Activated B cell treated with CpG ODN at 0.5 μM for 24 hours (primary cell): ENCODE data around the gene CDK15. TPM values are rescaled to one million over a fixed set of nuclear protein-coding genes. Genes with fewer than 3 reads are reported as not detected.

Experiments
- ATAC-seq: fragments of 200-7000 bp; cut with Tn5 transposase; one replicate; pipeline ENCODE4 v1.10.0; 2021; ENCODE audit warnings: low read depth, mild to moderate bottlenecking, moderate library complexity
- CTCF ChIA-PET: fragments of 350-600 bp; sonication (Branson Sonifier 250); formaldehyde crosslinking; loops from one replicate; lab custom pipeline; 2021; ENCODE audit warnings: antibody characterized with exemption; lab: Charles Lee
- POLR2A ChIA-PET: fragments of 350-600 bp; sonication (Branson Sonifier 250); formaldehyde crosslinking; loops from one replicate; lab custom pipeline; 2021; ENCODE audit warnings: antibody characterized with exemption; lab: Charles Lee
- DNase-seq: peaks from one replicate; pipeline ENCODE4 v3.0.0; 2022
- H3K27ac Mint-ChIP-seq: one replicate; pipeline ENCODE4 v1.8.0; 2020; ENCODE audit warnings: mixed read lengths
- H3K27me3 Mint-ChIP-seq: one replicate; pipeline ENCODE4 v1.8.0; 2021; ENCODE audit warnings: mixed read lengths
- H3K36me3 Mint-ChIP-seq: one replicate; pipeline ENCODE4 v1.8.0; 2021; ENCODE audit warnings: low read depth, mixed read lengths
- H3K4me1 Mint-ChIP-seq: one replicate; pipeline ENCODE4 v1.8.0; 2021; ENCODE audit warnings: mixed read lengths
- H3K4me3 Mint-ChIP-seq: one replicate; pipeline ENCODE4 v1.8.0; 2020; ENCODE audit warnings: mild to moderate bottlenecking, mixed read lengths
- H3K9me3 Mint-ChIP-seq: one replicate; pipeline ENCODE4 v1.8.0; 2020; ENCODE audit warnings: mixed read lengths
- intact Hi-C: fragments of 100-400 bp; cut with micrococcal nuclease; formaldehyde crosslinking; loops from one replicate; pipeline ENCODE4 v1.15.1; 2024
- total RNA-seq: library from RNA; stranded (reverse); gene quantifications from 2 replicates; pipeline ENCODE4 v1.2.3, GENCODE V29; 2022
- TF ChIP-seq, protein P1 (sequence below): fragments of 200-600 bp; IDR thresholded peaks from one replicate; pipeline ENCODE4 v1.8.0; 2022; ENCODE audit warnings: antibody characterized with exemption, mild to moderate bottlenecking

The CDK15 gene
- total RNA-seq, 1 donor from 2014 or later = not detected

DNA sequence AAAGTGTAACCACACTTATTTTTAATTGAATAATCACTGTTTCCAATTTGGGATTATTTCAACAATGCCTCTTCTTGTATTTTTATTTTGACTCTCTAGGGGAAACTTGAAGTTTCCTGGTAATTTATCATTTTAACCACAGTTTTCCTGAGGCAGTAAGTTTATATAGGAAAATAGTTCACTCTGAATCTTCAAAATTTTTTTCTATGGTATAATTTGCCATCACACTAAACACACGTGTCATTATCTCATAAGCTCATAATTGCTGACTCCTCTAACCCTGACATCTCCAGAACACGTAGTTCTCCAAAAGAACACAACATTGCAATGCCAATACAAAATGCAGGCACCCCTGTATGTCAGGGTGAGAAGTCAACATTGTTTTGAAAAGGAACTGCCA lies 125.1 kb downstream of the CDK15 start:
- Mint-ChIP-seq H3K4me3 (no peak overlapping the region), H3K9me3 (peaks cover 5% of the 10 kb centered on the region), H3K4me1 (no peaks in the 10 kb centered on the region), H3K27me3 (peaks cover 14% of the 10 kb centered on the region), H3K36me3 (no peaks in the 10 kb centered on the region), H3K27ac (no peak overlapping the region)
- DNase-seq (no peak), ATAC-seq (no peak)
- intact Hi-C loops = no loop called here
- POLR2A ChIA-PET = no interaction called here
- CTCF ChIA-PET = no interaction called here
- TF ChIP-seq, protein P1, sequence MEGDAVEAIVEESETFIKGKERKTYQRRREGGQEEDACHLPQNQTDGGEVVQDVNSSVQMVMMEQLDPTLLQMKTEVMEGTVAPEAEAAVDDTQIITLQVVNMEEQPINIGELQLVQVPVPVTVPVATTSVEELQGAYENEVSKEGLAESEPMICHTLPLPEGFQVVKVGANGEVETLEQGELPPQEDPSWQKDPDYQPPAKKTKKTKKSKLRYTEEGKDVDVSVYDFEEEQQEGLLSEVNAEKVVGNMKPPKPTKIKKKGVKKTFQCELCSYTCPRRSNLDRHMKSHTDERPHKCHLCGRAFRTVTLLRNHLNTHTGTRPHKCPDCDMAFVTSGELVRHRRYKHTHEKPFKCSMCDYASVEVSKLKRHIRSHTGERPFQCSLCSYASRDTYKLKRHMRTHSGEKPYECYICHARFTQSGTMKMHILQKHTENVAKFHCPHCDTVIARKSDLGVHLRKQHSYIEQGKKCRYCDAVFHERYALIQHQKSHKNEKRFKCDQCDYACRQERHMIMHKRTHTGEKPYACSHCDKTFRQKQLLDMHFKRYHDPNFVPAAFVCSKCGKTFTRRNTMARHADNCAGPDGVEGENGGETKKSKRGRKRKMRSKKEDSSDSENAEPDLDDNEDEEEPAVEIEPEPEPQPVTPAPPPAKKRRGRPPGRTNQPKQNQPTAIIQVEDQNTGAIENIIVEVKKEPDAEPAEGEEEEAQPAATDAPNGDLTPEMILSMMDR = no peak

DNA sequence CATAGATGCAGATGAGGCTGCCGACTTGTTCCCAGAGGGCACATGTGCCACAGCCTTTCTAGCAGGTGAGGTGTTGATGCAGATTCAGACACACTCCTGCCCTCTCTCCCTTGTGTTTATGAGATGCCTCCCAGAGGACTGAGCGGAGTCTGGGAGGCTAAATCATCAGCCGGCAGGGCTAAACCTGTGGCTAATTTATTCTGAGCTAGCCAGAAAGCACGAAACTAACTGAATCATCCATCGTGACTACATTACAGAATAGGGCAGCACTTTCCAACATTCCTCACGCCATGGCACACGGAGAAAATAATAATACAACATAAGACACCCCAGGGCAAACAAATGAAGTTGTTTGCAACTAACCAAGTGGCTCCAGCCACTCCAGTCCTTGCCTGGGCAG lies 125.6 kb downstream of the CDK15 start:
- TF ChIP-seq, protein P1 = no peak
- no peak for DNase-seq
- Mint-ChIP-seq H3K4me1 (no peaks in the 10 kb centered on the region), H3K9me3 (peaks cover 5% of the 10 kb centered on the region), H3K36me3 (no peaks in the 10 kb centered on the region), H3K27ac (no peak overlapping the region), H3K4me3 (no peak overlapping the region), H3K27me3 (peaks cover 14% of the 10 kb centered on the region)
- ChIA-PET CTCF (no interaction called here), POLR2A (no interaction called here)
- intact Hi-C loops = no loop called here
- no peak for ATAC-seq

DNA sequence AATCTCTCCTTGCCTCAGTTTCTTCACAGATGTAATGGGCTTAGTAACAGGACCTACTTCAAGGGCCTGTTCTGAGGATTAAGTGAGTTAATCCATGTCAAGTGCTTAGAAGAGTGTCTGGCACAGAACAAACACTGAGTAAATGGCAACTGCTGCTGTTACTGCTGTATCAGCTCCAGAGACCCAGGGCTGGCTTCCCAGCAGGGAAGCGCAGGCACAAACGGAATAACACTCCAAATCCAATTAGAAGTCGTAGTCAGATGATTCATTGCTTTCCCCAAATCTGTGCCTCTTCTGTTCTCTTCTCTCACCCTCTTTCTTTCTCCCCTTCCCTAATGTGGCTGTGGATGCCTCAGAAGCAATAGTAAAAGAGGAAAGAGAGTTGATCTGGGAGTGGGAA lies 126.2 kb downstream of the CDK15 start:
- DNase-seq (no peak), ATAC-seq (no peak)
- Mint-ChIP-seq H3K27me3 (peaks cover 17% of the 10 kb centered on the region), H3K27ac (no peak overlapping the region), H3K4me1 (no peaks in the 10 kb centered on the region), H3K36me3 (no peaks in the 10 kb centered on the region), H3K4me3 (no peak overlapping the region), H3K9me3 (peaks cover 5% of the 10 kb centered on the region)
- POLR2A ChIA-PET = no interaction called here
- intact Hi-C loops = no loop called here
- CTCF ChIA-PET = no interaction called here
- TF ChIP-seq, protein P1 = no peak

DNA sequence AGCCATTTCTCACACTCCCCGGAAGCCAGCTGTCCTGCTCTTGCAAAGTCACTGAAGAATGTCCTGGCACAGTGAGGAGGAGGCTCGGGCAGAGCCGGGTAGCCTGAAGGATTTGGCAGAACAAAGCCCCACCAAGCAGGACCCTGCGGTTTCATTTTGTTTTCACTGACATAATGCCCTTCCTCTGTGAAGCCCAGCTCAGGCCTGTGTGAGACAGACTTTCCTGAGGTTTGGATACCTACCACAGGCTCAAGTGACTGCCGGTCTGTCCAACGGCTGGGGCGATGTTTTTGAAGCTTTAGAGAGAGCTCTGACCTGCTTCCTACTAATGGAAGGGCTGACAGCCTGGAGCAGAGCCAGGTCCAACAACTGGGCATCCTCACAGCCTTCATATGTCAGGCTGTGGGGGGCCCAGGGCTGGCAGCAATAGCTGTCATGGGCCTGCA lies 127.5 kb downstream of the CDK15 start:
- no peak for ATAC-seq
- Mint-ChIP-seq H3K36me3 (no peaks in the 10 kb centered on the region), H3K4me3 (no peak overlapping the region), H3K9me3 (peaks cover 5% of the 10 kb centered on the region), H3K27me3 (peaks cover 17% of the 10 kb centered on the region), H3K27ac (no peak overlapping the region), H3K4me1 (no peaks in the 10 kb centered on the region)
- DNase-seq = no peak
- TF ChIP-seq, protein P1 = no peak
- intact Hi-C loops = no loop called here
- CTCF ChIA-PET = no interaction called here
- POLR2A ChIA-PET = no interaction called here

DNA sequence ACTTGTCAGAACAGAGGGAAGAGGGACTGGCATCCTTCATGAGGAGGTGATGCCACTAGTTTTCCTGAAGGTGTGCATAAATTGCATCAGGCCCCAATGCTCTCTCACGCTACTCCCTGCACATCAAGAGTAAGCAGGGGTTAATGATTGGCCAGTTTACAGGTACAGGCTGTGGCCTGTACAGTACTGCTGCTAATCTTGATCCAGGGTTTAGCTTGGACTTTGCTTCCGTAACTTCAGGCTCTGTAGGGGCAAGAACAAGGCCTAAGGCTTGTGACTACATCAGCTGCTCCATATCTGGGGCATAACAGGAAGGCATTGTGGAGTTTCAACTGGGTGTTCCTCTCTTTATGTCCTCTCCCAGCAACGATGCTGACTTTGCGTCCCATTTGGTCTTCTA lies 130.5 kb downstream of the CDK15 start:
- TF ChIP-seq, protein P1 = no peak
- Mint-ChIP-seq H3K4me3 (no peak overlapping the region), H3K27me3 (peaks cover 16% of the 10 kb centered on the region), H3K4me1 (no peaks in the 10 kb centered on the region), H3K36me3 (no peaks in the 10 kb centered on the region), H3K27ac (no peak overlapping the region), H3K9me3 (peaks cover 5% of the 10 kb centered on the region)
- DNase-seq (no peak), ATAC-seq (no peak)
- POLR2A ChIA-PET = no interaction called here
- CTCF ChIA-PET = no interaction called here
- intact Hi-C loops = no loop called here
